BLaER1 (cell line): Measurements from ENCODE around the gene PDHX.
A peak's percentile ranks its signal among the peaks of the same experiment; 100 is the strongest.

Experiments used
- H3K27ac ChIP-seq: shearing (Covaris generic); formaldehyde crosslinking; 2 replicates; pipeline ENCODE4 v1.8.1; 2022
- H3K27me3 ChIP-seq: shearing (Covaris generic); formaldehyde crosslinking; 2 replicates; pipeline ENCODE4 v1.8.1; 2022
- H3K36me3 ChIP-seq: shearing (Covaris generic); formaldehyde crosslinking; 2 replicates; pipeline ENCODE4 v1.8.1; 2022
- H3K4me1 ChIP-seq: shearing (Covaris generic); formaldehyde crosslinking; 2 replicates; pipeline ENCODE4 v1.8.1; 2022
- H3K4me2 ChIP-seq: shearing (Covaris generic); formaldehyde crosslinking; 2 replicates; pipeline ENCODE4 v1.8.1; 2022
- H3K4me3 ChIP-seq: shearing (Covaris generic); formaldehyde crosslinking; 2 replicates; pipeline ENCODE4 v1.8.1; 2022
- H3K9ac ChIP-seq: shearing (Covaris generic); formaldehyde crosslinking; 2 replicates; pipeline ENCODE4 v1.8.1; 2022
- H3K9me3 ChIP-seq: shearing (Covaris generic); formaldehyde crosslinking; 2 replicates; pipeline ENCODE4 v1.8.1; 2022
- H4K20me1 ChIP-seq: shearing (Covaris generic); formaldehyde crosslinking; 2 replicates; pipeline ENCODE4 v1.8.1; 2022
- Cebpa-rat ChIP-seq: shearing (Covaris generic); IDR thresholded peaks from 2 replicates; pipeline ENCODE4 v1.8.1; 2022

Gene PDHX

DNA sequence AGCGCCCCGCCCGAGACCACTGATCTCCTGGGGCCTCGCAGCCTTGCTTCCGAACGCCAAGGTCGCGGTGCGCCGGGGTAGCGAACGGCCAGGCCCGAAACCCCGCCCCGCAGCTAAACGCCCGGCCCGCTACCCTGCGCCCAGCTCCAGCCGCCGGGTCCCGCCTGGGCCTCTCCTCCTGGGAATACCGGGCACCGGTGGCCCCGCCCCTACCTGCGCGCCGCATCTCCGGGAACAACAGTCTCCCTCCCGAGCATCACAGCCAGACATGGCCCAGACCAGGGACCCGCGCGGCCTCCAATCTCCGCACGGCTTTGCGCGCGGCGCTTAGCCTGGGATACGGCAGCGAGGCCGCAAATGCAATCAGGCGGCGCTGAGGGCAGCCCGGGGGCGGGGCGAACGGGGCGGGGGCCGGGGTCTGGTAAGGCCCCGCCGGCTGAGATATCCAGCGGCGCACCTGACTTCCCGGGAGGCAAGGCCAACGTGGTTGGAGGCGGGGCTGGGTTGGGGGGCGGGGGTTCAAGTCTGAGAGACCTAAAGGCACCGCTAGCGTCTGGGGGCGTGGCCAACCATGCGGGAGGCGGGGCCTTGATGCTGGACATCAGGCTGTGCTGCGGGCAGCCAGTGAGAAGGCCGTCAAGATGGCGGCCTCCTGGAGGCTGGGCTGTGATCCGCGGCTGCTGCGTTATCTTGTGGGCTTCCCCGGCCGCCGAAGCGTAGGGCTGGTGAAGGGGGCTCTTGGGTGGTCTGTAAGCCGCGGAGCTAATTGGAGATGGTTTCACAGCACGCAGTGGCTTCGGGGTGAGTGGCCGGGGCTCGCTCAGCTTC lies at the start of gene PDHX, which contains the start of gene APIP:
Gene PDHX, plus strand, starts transcription at position 604 of the 828 bp plus-strand sequence. Its CDS starts 38 bp downstream, at position 642.
Gene APIP, minus strand, starts transcription at position 365 of the 828 bp plus-strand sequence. Its CDS starts 95 bp downstream, at position 270.
- Histone ChIP-seq H3K27me3 (no peaks in the 10 kb centered on the region), H3K9ac (peak within 1 kb of the TSS; percentile 98), H3K4me1 (peaks cover 43% of the 10 kb centered on the region), H3K27ac (peak within 1 kb of the TSS; percentile 98), H3K4me2 (peak within 1 kb of the TSS; percentile 89), H3K36me3 (peaks cover 26% of the 10 kb centered on the region), H4K20me1 (peaks cover 16% of the 10 kb centered on the region; the same call in 1 of the 2 replicates), H3K9me3 (peaks cover 16% of the 10 kb centered on the region; the same call in 1 of the 2 replicates), H3K4me3 (peak within 1 kb of the TSS; percentile 85)
- no peak for TF ChIP-seq Cebpa-rat

DNA sequence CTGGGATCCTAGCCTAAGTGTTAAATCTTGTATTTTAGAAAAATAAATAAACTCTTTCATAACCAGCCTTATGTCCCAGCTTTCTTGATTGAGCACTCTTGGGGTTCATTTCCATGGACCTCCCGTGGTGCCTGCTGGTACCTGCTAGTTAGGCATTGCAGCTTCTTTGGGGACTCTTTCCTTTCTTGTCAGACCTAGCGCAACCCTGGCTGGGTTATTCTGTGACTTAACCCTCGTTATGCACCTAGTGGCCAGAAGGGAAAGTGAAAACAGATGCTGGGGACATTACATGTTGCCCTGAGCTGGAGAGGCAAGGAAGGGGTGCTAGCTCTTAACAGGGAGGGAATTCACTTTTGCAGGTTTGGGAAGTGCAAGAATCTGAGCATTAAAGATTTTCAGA lies 47.0 kb upstream of the PDHX start:
- no peaks in the 10 kb centered on the region for H3K4me1 ChIP-seq
- H3K36me3 ChIP-seq = 0 out of 2 replicates have a peak, but pooled peaks cover 4% of the 10 kb centered on the region
- no peak for TF ChIP-seq Cebpa-rat
- no peak overlapping the region for H3K9ac ChIP-seq
- no peaks in the 10 kb centered on the region for H3K27me3 ChIP-seq
- no peaks in the 10 kb centered on the region for H4K20me1 ChIP-seq
- H3K4me3 ChIP-seq = no peak overlapping the region
- H3K9me3 ChIP-seq = no peaks in the 10 kb centered on the region
- H3K4me2 ChIP-seq = no peak overlapping the region
- no peak overlapping the region for H3K27ac ChIP-seq

DNA sequence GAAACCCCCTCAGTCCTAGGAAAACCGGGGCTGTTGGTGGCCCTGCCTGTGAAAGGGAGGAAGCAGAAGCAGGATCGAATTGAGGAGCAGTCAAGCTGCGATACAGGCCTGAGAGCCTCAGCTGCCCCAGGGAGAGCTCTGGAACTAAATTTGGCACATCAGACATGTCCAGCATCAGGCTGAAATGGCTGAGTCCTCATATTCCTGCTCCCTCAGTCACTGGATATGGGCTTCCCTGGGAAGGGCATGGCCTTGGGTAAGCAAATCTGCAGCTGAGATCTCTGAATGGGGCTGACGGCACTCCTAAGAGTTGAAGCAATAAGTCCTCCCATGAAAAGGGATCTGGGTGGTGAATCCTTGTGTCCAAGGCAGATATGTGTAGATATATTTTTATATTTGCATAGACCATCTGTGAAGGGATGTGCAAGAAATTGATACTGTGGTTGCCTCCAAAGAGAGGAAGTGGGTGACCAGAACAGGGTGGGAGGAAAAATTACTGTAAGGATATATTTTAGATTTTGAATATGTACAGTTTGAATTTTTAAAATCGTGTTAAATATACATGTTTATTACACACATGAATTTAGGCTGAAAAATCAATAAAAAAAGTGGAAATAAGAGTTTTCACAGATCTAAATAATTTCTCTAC lies 45.7 kb upstream of the PDHX start:
- Histone ChIP-seq H3K27me3 (no peaks in the 10 kb centered on the region), H3K4me1 (no peaks in the 10 kb centered on the region), H3K27ac (no peak overlapping the region), H3K4me2 (no peak overlapping the region), H3K4me3 (no peak overlapping the region), H4K20me1 (no peaks in the 10 kb centered on the region), H3K36me3 (peaks cover 14% of the 10 kb centered on the region; the same call in 1 of the 2 replicates), H3K9me3 (no peaks in the 10 kb centered on the region), H3K9ac (no peak overlapping the region)
- no peak for TF ChIP-seq Cebpa-rat

DNA sequence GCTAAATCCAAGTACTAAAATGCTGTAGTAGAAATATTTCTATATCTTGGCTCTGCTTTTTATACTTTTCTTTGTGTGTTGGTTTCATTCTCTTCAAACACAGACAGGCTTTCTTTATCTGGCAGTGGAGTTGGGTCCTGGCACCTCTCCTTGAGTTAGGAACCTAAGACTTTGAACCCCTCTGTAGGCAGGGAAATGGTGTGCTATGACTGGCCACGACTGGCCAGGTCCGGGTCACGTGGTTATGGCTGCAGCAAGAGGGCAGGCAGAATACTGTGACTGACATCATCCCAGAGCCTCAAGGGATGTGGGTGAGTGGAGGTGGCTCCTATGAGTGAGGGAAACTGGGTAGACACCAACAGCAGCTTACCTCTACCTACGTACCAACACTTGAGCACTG lies 42.2 kb upstream of the PDHX start:
- Histone ChIP-seq H4K20me1 (no peaks in the 10 kb centered on the region), H3K9ac (no peak overlapping the region), H3K27me3 (no peaks in the 10 kb centered on the region), H3K4me3 (no peak overlapping the region), H3K4me1 (no peaks in the 10 kb centered on the region), H3K36me3 (peaks cover 14% of the 10 kb centered on the region; the same call in 1 of the 2 replicates), H3K27ac (no peak overlapping the region), H3K9me3 (no peaks in the 10 kb centered on the region), H3K4me2 (no peak overlapping the region)
- no peak for TF ChIP-seq Cebpa-rat

DNA sequence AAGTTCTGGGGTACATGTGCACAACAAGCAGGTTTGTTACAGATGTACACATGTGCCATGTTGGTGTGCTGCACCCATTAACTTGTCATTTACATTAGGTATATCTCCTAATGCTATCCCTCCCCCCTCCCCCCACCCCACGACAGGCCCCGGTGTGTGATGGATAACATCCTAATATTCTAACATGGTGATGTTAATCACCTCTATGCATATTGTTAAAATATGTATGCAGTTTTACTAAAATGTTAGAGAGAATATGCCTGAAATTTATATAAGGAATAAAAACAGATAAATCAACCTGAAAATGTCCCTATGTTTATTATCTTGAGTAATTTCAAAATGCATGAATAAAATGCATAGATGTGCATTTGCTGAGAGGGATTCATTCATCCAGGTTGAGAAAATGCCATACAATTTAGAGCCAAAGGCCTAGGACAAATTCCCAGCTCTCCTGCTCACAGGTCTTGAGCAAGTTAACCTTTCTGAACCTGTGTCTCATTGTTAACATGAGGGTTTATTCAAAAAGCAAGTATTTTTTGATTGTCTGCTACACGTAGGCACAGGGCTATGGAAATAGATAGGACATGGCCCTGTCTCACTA lies 38.9 kb upstream of the PDHX start:
- H3K4me1 ChIP-seq = no peaks in the 10 kb centered on the region
- no peak overlapping the region for H3K27ac ChIP-seq
- H4K20me1 ChIP-seq = no peaks in the 10 kb centered on the region
- no peak for TF ChIP-seq Cebpa-rat
- H3K36me3 ChIP-seq = peaks cover 35% of the 10 kb centered on the region
- H3K4me3 ChIP-seq = no peak overlapping the region
- no peaks in the 10 kb centered on the region for H3K27me3 ChIP-seq
- H3K9ac ChIP-seq = no peak overlapping the region
- H3K9me3 ChIP-seq = peaks cover 6% of the 10 kb centered on the region; the same call in 1 of the 2 replicates
- H3K4me2 ChIP-seq = no peak overlapping the region

DNA sequence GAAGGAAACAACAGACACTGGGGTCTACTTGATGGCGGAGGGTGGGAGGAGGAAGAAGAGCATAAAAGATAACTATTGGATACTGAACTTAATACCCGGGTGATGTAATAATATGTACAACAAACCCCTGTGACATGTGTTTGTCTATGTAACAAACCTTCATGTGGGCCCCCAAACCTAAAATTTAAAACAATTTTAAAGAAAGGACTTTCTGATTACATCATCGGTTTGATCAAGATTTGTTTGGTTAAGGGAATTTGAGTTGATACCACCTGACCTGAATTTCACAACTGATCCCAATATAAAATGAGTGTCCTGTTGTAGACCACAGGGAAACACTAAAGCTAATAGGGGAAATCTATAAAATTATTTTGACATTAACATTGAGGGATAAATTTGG lies 34.5 kb upstream of the PDHX start:
- no peak for TF ChIP-seq Cebpa-rat
- no peaks in the 10 kb centered on the region for H3K27me3 ChIP-seq
- H3K9me3 ChIP-seq = peaks cover 6% of the 10 kb centered on the region; the same call in 1 of the 2 replicates
- no peaks in the 10 kb centered on the region for H4K20me1 ChIP-seq
- no peak overlapping the region for H3K9ac ChIP-seq
- H3K4me2 ChIP-seq = no peak overlapping the region
- H3K4me1 ChIP-seq = no peaks in the 10 kb centered on the region
- H3K4me3 ChIP-seq = no peak overlapping the region
- H3K27ac ChIP-seq = no peak overlapping the region
- peaks cover 50% of the 10 kb centered on the region for H3K36me3 ChIP-seq

DNA sequence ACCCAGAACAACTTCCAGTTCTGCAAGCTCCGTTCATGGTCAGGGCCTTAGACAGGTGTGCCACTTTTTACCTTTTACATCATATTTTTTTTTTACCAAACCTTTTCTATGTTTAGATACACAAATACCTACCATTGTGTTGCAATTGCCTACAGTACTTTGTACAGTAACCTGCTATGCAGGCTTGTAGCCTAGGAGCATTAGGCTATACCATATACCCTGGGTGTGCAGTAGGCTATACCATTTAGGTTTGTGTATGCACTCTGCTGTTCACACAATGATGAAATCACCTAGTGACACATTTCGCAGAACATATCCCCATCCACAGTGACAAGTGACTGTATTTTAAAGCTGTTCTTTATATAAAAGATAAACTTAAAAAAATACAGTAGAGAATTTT lies 29.8 kb upstream of the PDHX start:
- peaks cover 6% of the 10 kb centered on the region for H4K20me1 ChIP-seq
- no peak overlapping the region for H3K4me2 ChIP-seq
- no peak overlapping the region for H3K9ac ChIP-seq
- no peak for TF ChIP-seq Cebpa-rat
- no peak overlapping the region for H3K27ac ChIP-seq
- no peaks in the 10 kb centered on the region for H3K4me1 ChIP-seq
- H3K27me3 ChIP-seq = no peaks in the 10 kb centered on the region
- no peak overlapping the region for H3K4me3 ChIP-seq
- peaks cover 3% of the 10 kb centered on the region; the same call in 1 of the 2 replicates for H3K9me3 ChIP-seq
- H3K36me3 ChIP-seq = peaks cover 46% of the 10 kb centered on the region

DNA sequence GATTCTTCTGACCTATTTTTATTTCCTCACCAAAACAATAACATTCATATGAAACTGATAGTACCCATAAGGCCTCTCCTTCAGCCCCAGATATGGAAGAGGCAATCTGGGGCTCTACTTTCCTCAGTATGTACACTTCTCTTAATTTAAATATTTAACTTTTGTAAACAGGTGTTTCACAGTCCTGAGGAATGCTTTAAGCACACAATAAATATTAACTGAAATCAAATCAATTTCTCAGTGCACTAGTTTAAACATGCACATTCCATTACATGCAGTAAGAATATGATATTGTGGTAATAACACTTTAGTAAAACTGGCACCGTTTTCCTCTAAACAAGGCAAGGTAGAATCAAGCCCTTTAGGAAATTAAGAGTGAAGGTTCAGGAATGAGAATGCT lies 29.2 kb upstream of the PDHX start:
- Histone ChIP-seq H3K4me3 (no peak overlapping the region), H4K20me1 (peaks cover 13% of the 10 kb centered on the region), H3K27me3 (no peaks in the 10 kb centered on the region), H3K4me2 (no peak overlapping the region), H3K36me3 (peaks cover 42% of the 10 kb centered on the region), H3K9ac (no peak overlapping the region), H3K27ac (no peak overlapping the region), H3K4me1 (no peaks in the 10 kb centered on the region), H3K9me3 (no peaks in the 10 kb centered on the region)
- TF ChIP-seq Cebpa-rat = no peak

DNA sequence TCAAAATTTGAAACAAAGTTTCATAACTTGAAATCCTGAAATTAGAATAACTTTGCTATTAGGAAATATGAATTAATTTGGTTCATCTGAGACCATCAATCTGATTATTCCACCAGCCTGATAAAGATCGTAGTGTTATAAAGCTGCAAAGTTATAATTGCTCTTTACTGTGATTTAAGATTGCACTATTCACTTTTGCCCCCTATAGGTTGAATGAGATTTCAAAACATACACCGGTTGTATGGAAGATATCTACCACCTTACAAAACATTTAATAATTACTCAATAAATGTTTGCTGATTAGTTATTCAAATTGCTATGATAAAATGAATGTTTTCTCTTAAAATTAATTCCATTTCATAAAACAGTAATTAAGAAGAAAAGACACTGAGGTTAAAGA lies 26.3 kb upstream of the PDHX start:
- Histone ChIP-seq H3K36me3 (peaks cover 27% of the 10 kb centered on the region), H4K20me1 (peaks cover 27% of the 10 kb centered on the region), H3K27me3 (no peaks in the 10 kb centered on the region), H3K4me2 (no peak overlapping the region), H3K9me3 (no peaks in the 10 kb centered on the region), H3K4me3 (no peak overlapping the region), H3K4me1 (no peaks in the 10 kb centered on the region), H3K27ac (no peak overlapping the region), H3K9ac (no peak overlapping the region)
- TF ChIP-seq Cebpa-rat = no peak
